ENCODE results near the gene SPAG4. TPM values are rescaled to one million over a fixed set of nuclear protein-coding genes. Genes with fewer than 3 reads are reported as not detected.

SPAG4 gene
- total and polyA plus RNA-seq, 2 donors (not counting 1 experiment from before 2014, with no cell fraction given) = 4.3 to 6.6 TPM

DNA sequence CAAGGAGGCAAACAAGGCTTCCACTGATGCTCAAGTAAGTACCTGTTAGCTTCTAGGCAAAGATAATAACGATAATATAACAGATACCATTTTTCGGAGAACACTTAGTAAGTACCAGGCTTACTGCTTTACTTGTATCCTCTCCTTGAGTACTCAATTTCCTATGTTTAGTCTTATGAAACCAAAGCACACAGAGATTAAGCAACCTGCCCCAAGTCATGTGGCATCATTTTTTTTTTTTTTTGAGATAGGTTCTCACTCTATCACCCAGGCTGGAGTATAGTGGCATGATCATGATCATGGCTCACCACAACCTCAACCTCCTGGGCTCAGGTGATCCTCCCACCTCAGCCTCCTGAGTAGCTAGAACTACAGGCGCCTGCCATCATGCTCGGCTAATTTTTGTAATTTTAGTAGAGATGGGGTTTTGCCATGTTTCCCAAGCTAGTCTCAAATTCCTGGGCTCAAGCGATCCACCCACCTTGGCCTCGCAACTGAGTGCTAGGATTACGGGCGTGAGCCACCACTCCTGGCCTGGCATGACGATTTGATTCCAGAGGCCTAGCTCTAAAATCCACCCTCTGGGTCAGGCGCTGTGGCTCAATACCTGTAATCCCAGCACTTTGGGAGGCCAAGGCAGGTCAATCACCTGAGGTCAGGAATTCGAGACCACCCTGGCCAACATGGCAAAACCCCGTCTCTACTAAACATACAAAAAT is 14.0 kb downstream of the SPAG4 start:
- Histone ChIP-seq H3K9ac (ENCODE audit: insufficient read depth, low read length) (no peak overlapping the region), H3K9me3 (ENCODE audit: control insufficient read depth, insufficient read depth, low read depth, low read length) (no peaks in the 10 kb centered on the region), H3K27me3 (ENCODE audit: control insufficient read depth, insufficient read depth, low read length) (no peaks in the 10 kb centered on the region), H4K20me1 (ENCODE audit: control insufficient read depth, extremely low read depth, insufficient read depth, low read length) (no peaks in the 10 kb centered on the region), H3K36me3 (ENCODE audit: control insufficient read depth, insufficient read depth, low read length) (peaks cover 15% of the 10 kb centered on the region), H3K4me3 (replicated peaks in 1 of 4; ENCODE audit: control extremely low read depth in 1 of 4, insufficient read depth in 1 of 4, low read depth in 3 of 4, low read length in 4 of 4) (no peak overlapping the region), H3K4me1 (ENCODE audit: control insufficient read depth, extremely low read depth, insufficient read depth, low read length) (no peaks in the 10 kb centered on the region), H2AFZ (ENCODE audit: low read length) (no peak overlapping the region), H3K4me2 (ENCODE audit: extremely low read depth, insufficient read depth, low read length) (no peak overlapping the region), H3K27ac (ENCODE audit: insufficient read depth, low read length) (no peak overlapping the region), H3K79me2 (ENCODE audit: control insufficient read depth, insufficient read depth, low read length) (peaks cover 6% of the 10 kb centered on the region)
- DNase-seq (ENCODE audit: low read depth in 2 of 2) = no peak
- no peak for TF ChIP-seq CTCF (conservative IDR thresholded peaks at IDR 0.05 in 1 of 2, IDR thresholded peaks at IDR 0.05 in 1 of 2; ENCODE audit: low read depth in 1 of 2, low read length in 2 of 2)

DNA sequence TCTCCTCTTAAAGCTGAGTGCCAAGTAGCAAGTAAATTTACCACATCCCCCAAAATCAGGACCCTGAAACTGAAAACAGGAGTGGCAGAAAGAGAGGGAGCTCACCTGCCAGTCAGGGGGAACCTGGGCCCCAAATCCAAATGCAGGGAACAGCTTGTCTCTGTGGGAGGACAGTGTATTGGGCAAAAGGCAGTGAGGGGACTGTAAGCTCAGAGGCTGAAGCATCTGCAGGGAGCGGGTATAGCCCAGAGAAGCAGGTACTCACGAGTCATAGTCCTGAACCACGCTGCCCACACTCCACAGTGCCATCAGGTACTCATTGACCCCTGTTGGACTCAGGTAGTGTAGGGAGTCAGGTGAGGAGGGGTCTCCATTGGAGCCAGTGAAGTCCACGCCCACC is 15.0 kb downstream of the SPAG4 start:
- H3K36me3 ChIP-seq (ENCODE audit: control insufficient read depth, insufficient read depth, low read length) = peaks cover 15% of the 10 kb centered on the region
- no peak for TF ChIP-seq EZH2 (IDR thresholded peaks at IDR 0.05; ENCODE audit: low read length, missing control alignments)
- no peak for TF ChIP-seq CTCF (conservative IDR thresholded peaks at IDR 0.05 in 1 of 2, IDR thresholded peaks at IDR 0.05 in 1 of 2; ENCODE audit: low read depth in 1 of 2, low read length in 2 of 2)
- no peaks in the 10 kb centered on the region for H4K20me1 ChIP-seq (ENCODE audit: control insufficient read depth, extremely low read depth, insufficient read depth, low read length)
- H3K9ac ChIP-seq (ENCODE audit: insufficient read depth, low read length) = no peak overlapping the region
- H3K27ac ChIP-seq (ENCODE audit: insufficient read depth, low read length) = no peak overlapping the region
- DNase-seq (ENCODE audit: low read depth in 2 of 2) = no peak
- no peak overlapping the region for H3K4me3 ChIP-seq (replicated peaks in 1 of 4; ENCODE audit: control extremely low read depth in 1 of 4, insufficient read depth in 1 of 4, low read depth in 3 of 4, low read length in 4 of 4)
- H3K4me2 ChIP-seq (ENCODE audit: extremely low read depth, insufficient read depth, low read length) = no peak overlapping the region
- no peaks in the 10 kb centered on the region for H3K9me3 ChIP-seq (ENCODE audit: control insufficient read depth, insufficient read depth, low read depth, low read length)
- no peak overlapping the region for H2AFZ ChIP-seq (ENCODE audit: low read length)
- no peaks in the 10 kb centered on the region for H3K27me3 ChIP-seq (ENCODE audit: control insufficient read depth, insufficient read depth, low read length)
- peaks cover 11% of the 10 kb centered on the region for H3K79me2 ChIP-seq (ENCODE audit: control insufficient read depth, insufficient read depth, low read length)
- H3K4me1 ChIP-seq (ENCODE audit: control insufficient read depth, extremely low read depth, insufficient read depth, low read length) = no peaks in the 10 kb centered on the region

DNA sequence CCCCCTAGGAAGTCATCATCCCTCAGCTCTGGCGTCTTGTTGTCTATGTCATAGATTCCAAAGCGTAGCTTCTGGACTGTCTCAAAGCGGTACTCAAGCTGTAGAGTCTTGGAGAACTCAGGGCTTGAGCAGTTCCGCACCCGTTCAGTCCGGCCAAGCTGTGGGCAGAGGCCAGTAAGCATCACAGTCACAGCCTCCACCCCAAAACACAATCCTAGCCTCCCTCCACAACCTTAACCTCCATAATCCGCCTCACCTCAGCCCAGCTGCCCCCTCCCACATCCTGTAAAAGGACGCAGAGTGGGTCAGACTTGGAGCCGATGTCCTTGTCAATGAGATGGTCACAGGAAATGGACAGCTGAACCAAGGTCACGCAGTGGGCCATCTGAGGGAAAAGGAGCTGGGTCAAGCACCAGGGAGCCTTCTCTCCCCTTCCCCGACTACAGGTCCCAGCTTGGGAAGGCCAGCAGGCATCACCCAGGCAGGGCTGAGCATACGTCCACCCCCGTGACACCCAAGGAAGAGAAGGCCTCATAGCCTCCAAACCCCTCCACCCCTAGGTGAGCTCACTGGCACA is 17.0 kb downstream of the SPAG4 start:
- no peaks in the 10 kb centered on the region for H3K9me3 ChIP-seq (ENCODE audit: control insufficient read depth, insufficient read depth, low read depth, low read length)
- no peak for DNase-seq (ENCODE audit: low read depth in 2 of 2)
- peaks cover 14% of the 10 kb centered on the region for H3K36me3 ChIP-seq (ENCODE audit: control insufficient read depth, insufficient read depth, low read length)
- TF ChIP-seq CTCF (conservative IDR thresholded peaks at IDR 0.05 in 1 of 2, IDR thresholded peaks at IDR 0.05 in 1 of 2; ENCODE audit: low read depth in 1 of 2, low read length in 2 of 2) (no peak), EZH2 (IDR thresholded peaks at IDR 0.05; ENCODE audit: low read length, missing control alignments) (no peak)
- H3K4me3 ChIP-seq (replicated peaks in 1 of 4; ENCODE audit: control extremely low read depth in 1 of 4, insufficient read depth in 1 of 4, low read depth in 3 of 4, low read length in 4 of 4) = no peak overlapping the region
- H3K79me2 ChIP-seq (ENCODE audit: control insufficient read depth, insufficient read depth, low read length) = peaks cover 23% of the 10 kb centered on the region
- no peaks in the 10 kb centered on the region for H4K20me1 ChIP-seq (ENCODE audit: control insufficient read depth, extremely low read depth, insufficient read depth, low read length)
- H3K9ac ChIP-seq (ENCODE audit: insufficient read depth, low read length) = no peak overlapping the region
- H3K27ac ChIP-seq (ENCODE audit: insufficient read depth, low read length) = no peak overlapping the region
- H3K4me1 ChIP-seq (ENCODE audit: control insufficient read depth, extremely low read depth, insufficient read depth, low read length) = no peaks in the 10 kb centered on the region
- no peak overlapping the region for H2AFZ ChIP-seq (ENCODE audit: low read length)
- no peaks in the 10 kb centered on the region for H3K27me3 ChIP-seq (ENCODE audit: control insufficient read depth, insufficient read depth, low read length)
- no peak overlapping the region for H3K4me2 ChIP-seq (ENCODE audit: extremely low read depth, insufficient read depth, low read length)
